GM21526 (cell line): ENCODE measurements around the gene PHLDB2.

Experiments
- ATAC-seq: cut with Tn5 transposase; IDR thresholded peaks from one replicate; pipeline ENCODE4 v1.9.1; 2021; ENCODE audit warnings: moderate library complexity; ENCODE audit not compliant: unreplicated experiment, low FRiP score

The PHLDB2 gene

GRCh38 chr3:111874177-111874820 is 15.2 kb downstream of the PHLDB2 start:
- ATAC-seq, result no peak

GRCh38 chr3:111881480-111881879 is 22.4 kb downstream of the PHLDB2 start:
- ATAC-seq, result no peak

GRCh38 chr3:111882194-111882593 is 23.1 kb downstream of the PHLDB2 start:
- ATAC-seq, result no peak

GRCh38 chr3:111882799-111883198 is 23.7 kb downstream of the PHLDB2 start:
- ATAC-seq, result peak; percentile 98

- no peak for ATAC-seq
Measured at GRCh38 chr3:111884411-111885018, 25.4 kb downstream of the PHLDB2 start.

GRCh38 chr3:111885578-111885977 is 26.5 kb downstream of the PHLDB2 start:
- ATAC-seq, result no peak

- no peak for ATAC-seq
Measured at GRCh38 chr3:111890051-111890580, 31.1 kb downstream of the PHLDB2 start.

- no peak for ATAC-seq
Measured at GRCh38 chr3:111892070-111892469, 33.0 kb downstream of the PHLDB2 start.

- ATAC-seq, result no peak
Measured at GRCh38 chr3:111895071-111895470, 36.0 kb downstream of the PHLDB2 start.

- ATAC-seq, result no peak
Measured at GRCh38 chr3:111899966-111900365, 40.9 kb downstream of the PHLDB2 start.

GRCh38 chr3:111901637-111902036 is 42.6 kb downstream of the PHLDB2 start:
- no peak for ATAC-seq

GRCh38 chr3:111902534-111902933 is 43.5 kb downstream of the PHLDB2 start:
- no peak for ATAC-seq

- no peak for ATAC-seq
Measured at GRCh38 chr3:111903067-111903511, 44.0 kb downstream of the PHLDB2 start.

- ATAC-seq, result no peak
Measured at GRCh38 chr3:111904376-111905241, 45.5 kb downstream of the PHLDB2 start.

GRCh38 chr3:111906656-111907055 is 47.6 kb downstream of the PHLDB2 start:
- no peak for ATAC-seq

GRCh38 chr3:111907151-111907550 is 48.1 kb downstream of the PHLDB2 start:
- no peak for ATAC-seq

- ATAC-seq, result no peak
Measured at GRCh38 chr3:111910806-111911205, 51.7 kb downstream of the PHLDB2 start.

- no peak for ATAC-seq
Measured at GRCh38 chr3:111911446-111911845, 52.4 kb downstream of the PHLDB2 start.

GRCh38 chr3:111913163-111913763 is 54.2 kb downstream of the PHLDB2 start:
- ATAC-seq, result no peak

GRCh38 chr3:111915905-111916304 is 56.8 kb downstream of the PHLDB2 start:
- no peak for ATAC-seq

- no peak for ATAC-seq
Measured at GRCh38 chr3:111917300-111917699, 58.2 kb downstream of the PHLDB2 start.
